Right kidney (tissue), 9 donors: Measurements from ENCODE around the gene MTG1.

Experiments used
- DNase-seq: peaks from one replicate; pipeline ENCODE4 v3.0.0-alpha.2; 2016
- long read RNA-seq, 8 donors: transcript quantifications; one replicate each; lab custom pipeline, GENCODE V29; 2026

The MTG1 gene
- long read RNA-seq, donor 1, transcript MTG1-208 (6 exons, 693 nt) = minor isoform, 5 of 57 reads
- long read RNA-seq, donor 1, transcript MTG1-201 (11 exons, 1,560 nt) = major isoform, 30 of 57 reads
- long read RNA-seq, donor 1, partial matches to known transcripts = 16 of 57 reads
- long read RNA-seq, donor 1, other reads (novel, unspliced or antisense) = 5 of 57 reads
- long read RNA-seq, donor 2, transcript MTG1-201 (11 exons, 1,560 nt) = major isoform, 11 of 19 reads
- long read RNA-seq, donor 2, partial matches to known transcripts = 5 of 19 reads
- long read RNA-seq, donor 2, other reads (novel, unspliced or antisense) = 0 of 19 reads
- long read RNA-seq, donor 3, partial matches to known transcripts = 9 of 17 reads
- long read RNA-seq, donor 3, other reads (novel, unspliced or antisense) = 0 of 17 reads
- long read RNA-seq, donor 4, transcript MTG1-201 (11 exons, 1,560 nt) = major isoform, 13 of 32 reads
- long read RNA-seq, donor 4, partial matches to known transcripts = 14 of 32 reads
- long read RNA-seq, donor 4, other reads (novel, unspliced or antisense) = 0 of 32 reads
- long read RNA-seq, donor 5, transcript MTG1-208 (6 exons, 693 nt) = minor isoform, 5 of 53 reads
- long read RNA-seq, donor 5, transcript MTG1-201 (11 exons, 1,560 nt) = major isoform, 19 of 53 reads
- long read RNA-seq, donor 5, partial matches to known transcripts = 27 of 53 reads
- long read RNA-seq, donor 5, other reads (novel, unspliced or antisense) = 0 of 53 reads
- long read RNA-seq, donor 6, transcript MTG1-201 (11 exons, 1,560 nt) = major isoform, 10 of 18 reads
- long read RNA-seq, donor 6, partial matches to known transcripts = 5 of 18 reads
- long read RNA-seq, donor 6, other reads (novel, unspliced or antisense) = 0 of 18 reads
- long read RNA-seq, donor 7, transcript MTG1-201 (11 exons, 1,560 nt) = major isoform, 28 of 50 reads
- long read RNA-seq, donor 7, transcript MTG1-208 (6 exons, 693 nt) = minor isoform, 5 of 50 reads
- long read RNA-seq, donor 7, partial matches to known transcripts = 14 of 50 reads
- long read RNA-seq, donor 7, other reads (novel, unspliced or antisense) = 0 of 50 reads
- long read RNA-seq, donor 8, transcript MTG1-208 (6 exons, 693 nt) = minor isoform, 5 of 31 reads
- long read RNA-seq, donor 8, transcript MTG1-201 (11 exons, 1,560 nt) = major isoform, 17 of 31 reads
- long read RNA-seq, donor 8, partial matches to known transcripts = 9 of 31 reads
- long read RNA-seq, donor 8, other reads (novel, unspliced or antisense) = 0 of 31 reads

- DNase-seq = peak; percentile 96
These were observed at the start of gene MTG1 for GRCh38 chr10:133394064-133394663. Gene MTG1, plus strand, starts transcription at chr10:133394157. Its CDS starts 64 bp downstream, at chr10:133394221.

GRCh38 chr10:133344236-133344635, 49.7 kb upstream of the MTG1 start:
- no peak for DNase-seq

GRCh38 chr10:133346413-133346812, 47.5 kb upstream of the MTG1 start:
- no peak for DNase-seq

- no peak for DNase-seq
These were observed 46.0 kb upstream of the MTG1 start for GRCh38 chr10:133347710-133348517.

- DNase-seq = no peak
These were observed 44.8 kb upstream of the MTG1 start for GRCh38 chr10:133349160-133349568.

GRCh38 chr10:133349577-133350011, 44.4 kb upstream of the MTG1 start:
- DNase-seq = no peak

GRCh38 chr10:133350283-133350949, 43.5 kb upstream of the MTG1 start:
- DNase-seq = no peak

- DNase-seq = no peak
These were observed 43.0 kb upstream of the MTG1 start for GRCh38 chr10:133350950-133351329.

- no peak for DNase-seq
These were observed 42.3 kb upstream of the MTG1 start for GRCh38 chr10:133351408-133352318.

- no peak for DNase-seq
These were observed 40.6 kb upstream of the MTG1 start for GRCh38 chr10:133353202-133353959.

GRCh38 chr10:133353988-133354605, 39.9 kb upstream of the MTG1 start:
- no peak for DNase-seq

GRCh38 chr10:133354672-133355240, 39.2 kb upstream of the MTG1 start:
- no peak for DNase-seq

GRCh38 chr10:133355266-133355665, 38.7 kb upstream of the MTG1 start:
- no peak for DNase-seq

GRCh38 chr10:133355991-133356390, 38.0 kb upstream of the MTG1 start:
- no peak for DNase-seq

GRCh38 chr10:133356549-133357284, 37.2 kb upstream of the MTG1 start:
- no peak for DNase-seq

- peak; percentile 82 for DNase-seq
These were observed 36.4 kb upstream of the MTG1 start, which contains the start of gene FUOM for GRCh38 chr10:133357285-133358161. Gene FUOM, minus strand, starts transcription at chr10:133358019. Its CDS starts 12 bp downstream, at chr10:133358007.
